HG03565 (cell line): ENCODE measurements around the gene EBI3.
"Not testable (repeated sequence)": the region's sequence is repeated elsewhere in the genome, so short reads cannot be mapped to it uniquely, and the experiment has no call there.

Experiments
- ATAC-seq: cut with Tn5 transposase; IDR thresholded peaks from one replicate; pipeline ENCODE4 v1.9.1; 2021; ENCODE audit warnings: mild to moderate bottlenecking, moderate library complexity; ENCODE audit not compliant: unreplicated experiment

The EBI3 gene

GRCh38 chr19:4199699-4200293 lies 29.5 kb upstream of the EBI3 start:
- ATAC-seq, result no peak

DNA sequence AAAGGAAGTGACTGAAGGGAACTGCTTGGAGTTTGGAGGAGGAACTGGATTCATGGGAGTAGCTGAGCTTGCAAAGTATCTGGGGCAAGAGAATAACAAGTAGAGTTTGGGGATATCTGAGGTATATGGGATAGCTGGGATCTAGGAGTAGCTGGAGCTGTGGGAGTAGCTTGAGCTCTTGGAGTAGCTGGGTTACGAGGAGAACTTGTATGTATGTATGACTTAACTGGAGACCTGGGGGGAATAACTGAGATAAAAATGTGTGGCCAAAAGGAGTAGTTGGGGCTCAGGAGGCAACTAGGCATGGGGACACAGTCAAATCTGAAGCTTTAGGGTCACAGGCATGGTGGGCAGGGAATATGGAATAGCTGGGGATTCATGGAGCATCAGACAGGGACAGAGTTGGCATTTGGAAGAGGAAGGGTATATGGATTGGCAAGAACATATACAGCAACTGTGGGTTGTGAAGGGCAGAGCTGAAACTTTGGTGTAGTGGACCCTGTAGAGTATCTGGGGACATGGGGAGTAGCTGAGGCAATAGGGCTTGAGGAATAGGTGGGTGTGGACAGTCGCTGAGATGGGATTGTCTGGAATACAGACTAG lies 28.3 kb upstream of the EBI3 start:
- ATAC-seq, result no peak

GRCh38 chr19:4201798-4202197 lies 27.5 kb upstream of the EBI3 start:
- no peak for ATAC-seq

DNA sequence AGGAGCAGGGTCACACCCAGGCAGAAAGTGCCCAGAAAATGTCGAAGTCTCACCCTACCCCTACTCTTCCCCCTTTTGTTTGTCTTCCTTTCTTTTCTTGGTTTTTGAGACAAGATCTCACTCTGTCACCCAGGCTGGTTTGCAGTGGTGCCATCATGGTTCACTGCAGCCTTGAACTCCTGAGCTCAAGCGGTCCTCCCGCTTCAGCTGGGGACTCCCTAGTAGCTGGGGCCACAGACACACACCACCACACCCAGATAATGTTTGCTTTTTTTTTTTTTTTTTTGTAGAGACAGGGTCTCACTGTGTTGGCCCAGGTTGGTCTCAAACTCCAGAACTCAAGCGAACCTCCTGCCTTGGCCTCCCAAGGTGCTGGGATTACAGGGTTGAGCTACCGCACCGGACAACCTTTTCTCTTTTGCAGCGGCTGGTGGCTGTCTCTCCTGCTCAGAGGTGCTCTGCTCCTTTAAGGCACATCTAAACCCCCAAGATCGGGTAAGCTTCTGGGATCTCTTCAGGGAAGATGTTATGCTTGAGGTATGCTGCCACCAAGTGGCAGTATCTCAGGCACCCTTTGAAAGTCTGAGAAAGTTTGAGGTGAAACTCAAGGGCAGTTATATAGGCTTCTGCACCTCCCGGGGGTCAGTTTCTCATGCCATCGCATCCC lies 22.4 kb upstream of the EBI3 start:
- no peak for ATAC-seq

DNA sequence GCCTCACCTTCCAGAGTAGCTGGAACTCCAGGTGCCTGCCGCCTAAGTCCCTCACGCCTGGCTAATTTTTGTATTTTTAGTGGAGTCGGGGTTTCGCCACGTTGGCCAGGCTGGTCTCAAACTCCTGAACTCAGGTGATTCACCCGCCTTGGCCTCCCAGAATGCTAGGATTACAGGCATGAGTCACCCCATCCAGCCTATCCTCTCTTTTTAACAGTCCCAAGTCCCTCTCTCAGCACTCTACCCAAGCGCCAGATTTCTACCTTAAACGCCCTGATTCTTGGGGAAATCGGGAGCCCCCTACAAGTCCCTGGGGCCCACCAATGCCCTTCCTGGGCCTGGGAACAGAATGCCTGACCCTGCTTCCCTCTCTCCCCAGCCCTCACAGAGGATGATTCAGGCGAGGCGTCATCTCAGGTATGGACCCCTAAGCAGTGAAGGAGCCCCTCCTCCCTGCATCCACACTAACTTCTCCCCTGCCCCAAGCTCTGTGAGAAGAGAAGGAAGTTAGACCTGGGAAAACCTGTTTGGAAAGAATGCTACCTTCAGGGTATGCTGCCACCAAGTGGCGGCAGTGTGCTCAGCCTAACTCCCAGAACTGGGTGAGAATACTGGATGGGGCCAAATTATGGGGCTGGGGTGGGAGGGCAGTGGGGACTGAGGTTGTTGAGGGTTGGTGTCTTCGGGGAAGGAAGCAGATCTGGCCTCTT lies 20.8 kb upstream of the EBI3 start:
- ATAC-seq, result no peak

DNA sequence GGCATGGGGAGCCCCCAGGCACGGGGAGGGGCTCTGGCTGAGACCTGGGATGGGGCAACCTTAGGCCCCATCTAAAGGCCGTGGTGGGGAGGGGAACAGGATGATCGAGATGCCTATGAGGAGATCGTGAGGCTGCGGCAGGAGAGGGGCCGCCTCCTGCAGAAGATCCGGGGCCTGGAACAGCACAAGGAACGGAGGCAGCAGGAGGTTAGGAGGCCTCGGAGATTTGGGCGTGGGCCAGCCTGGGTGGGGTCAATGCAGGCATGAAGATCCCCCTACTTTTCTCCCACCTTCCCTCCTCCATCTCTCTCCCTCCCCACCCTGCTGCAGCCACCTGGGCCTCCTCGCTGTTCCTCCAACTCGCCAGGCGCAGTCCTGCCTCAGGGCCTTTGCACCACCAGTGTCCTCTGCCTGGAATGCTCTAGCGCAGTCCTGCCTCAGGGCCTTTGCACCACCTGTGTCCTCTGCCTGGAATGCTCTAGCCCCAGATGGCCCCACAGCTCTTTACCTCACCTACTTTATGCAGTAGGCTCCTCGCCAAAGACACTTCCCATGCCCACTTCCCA lies 19.1 kb upstream of the EBI3 start:
- ATAC-seq, result no peak

DNA sequence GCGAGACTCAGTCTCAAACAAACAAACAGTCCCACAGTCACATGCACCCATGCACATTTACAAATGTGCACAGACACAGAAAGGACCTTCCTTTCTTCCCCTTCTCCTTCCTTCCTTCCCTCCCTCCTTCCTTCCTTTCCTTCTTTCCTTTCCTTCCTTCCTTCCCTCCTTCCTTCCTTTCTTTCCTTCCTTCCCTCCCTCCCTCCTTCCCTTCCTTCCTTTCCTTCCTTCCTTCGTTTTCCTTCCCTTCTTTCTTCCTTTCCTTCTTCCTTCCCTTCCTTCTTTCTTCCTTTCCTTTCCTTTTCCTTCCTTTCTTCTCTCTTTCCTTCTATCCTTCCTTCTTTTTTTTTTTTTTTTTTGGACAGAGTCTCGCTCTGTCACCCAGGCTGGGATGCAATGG lies 16.2 kb upstream of the EBI3 start:
- ATAC-seq, result no peak

GRCh38 chr19:4215807-4216206 lies 13.5 kb upstream of the EBI3 start:
- no peak for ATAC-seq

DNA sequence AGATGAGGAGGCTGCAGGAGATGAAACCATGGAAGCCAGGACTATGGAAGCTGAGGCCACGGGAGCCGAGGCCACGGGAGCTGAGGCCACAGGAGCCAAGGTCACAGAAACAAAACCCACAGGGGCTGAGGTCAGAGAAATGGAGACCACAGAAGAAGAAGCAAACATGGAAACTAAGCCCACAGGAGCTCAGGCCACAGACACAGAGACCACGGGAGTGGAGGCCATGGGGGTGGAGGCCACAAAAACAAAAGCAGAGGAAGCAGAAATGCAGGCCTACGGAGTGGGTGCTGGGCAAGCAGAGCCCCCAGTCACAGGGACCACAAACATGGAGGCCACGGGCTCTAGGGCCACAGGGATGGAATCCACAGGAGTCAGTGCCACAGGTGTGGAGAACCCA lies 12.5 kb upstream of the EBI3 start:
- ATAC-seq, result no peak

DNA sequence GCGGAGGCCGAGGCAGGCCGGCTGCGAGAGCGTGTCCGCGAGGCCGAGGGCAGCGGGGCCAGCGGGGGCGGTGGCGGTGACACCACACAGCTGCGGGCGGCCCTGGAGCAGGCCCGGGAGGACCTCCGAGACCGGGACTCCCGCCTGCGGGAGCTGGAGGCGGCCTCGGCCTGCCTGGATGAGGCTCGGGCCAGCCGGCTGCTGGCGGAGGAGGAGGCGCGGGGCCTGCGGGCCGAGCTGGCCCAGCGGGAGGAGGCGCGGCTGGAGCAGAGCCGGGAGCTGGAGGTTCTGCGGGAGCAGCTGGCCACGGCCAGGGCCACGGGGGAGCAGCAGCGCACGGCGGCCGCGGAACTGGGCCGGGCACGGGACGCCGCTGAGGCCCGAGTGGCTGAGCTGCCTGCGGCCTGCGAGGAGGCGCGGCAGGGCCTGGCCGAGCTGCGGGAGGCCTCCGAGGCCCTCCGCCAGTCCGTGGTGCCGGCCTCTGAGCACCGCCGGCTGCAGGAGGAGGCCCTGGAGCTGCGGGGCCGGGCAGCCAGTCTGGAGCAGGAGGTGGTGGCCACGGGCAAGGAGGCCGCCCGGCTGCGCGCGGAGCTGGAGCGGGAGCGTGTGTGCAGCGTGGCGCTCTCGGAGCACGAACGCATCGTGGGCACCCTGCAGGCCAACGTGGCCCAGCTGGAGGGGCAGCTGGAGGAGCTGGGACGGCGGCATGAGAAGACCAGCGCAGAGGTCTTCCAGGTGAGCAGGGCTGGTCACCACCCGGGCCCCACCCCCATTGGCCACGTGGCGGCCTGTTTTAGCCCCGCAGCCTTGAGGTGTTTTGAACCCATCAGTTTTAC lies 11.7 kb upstream of the EBI3 start:
- ATAC-seq, result no peak

DNA sequence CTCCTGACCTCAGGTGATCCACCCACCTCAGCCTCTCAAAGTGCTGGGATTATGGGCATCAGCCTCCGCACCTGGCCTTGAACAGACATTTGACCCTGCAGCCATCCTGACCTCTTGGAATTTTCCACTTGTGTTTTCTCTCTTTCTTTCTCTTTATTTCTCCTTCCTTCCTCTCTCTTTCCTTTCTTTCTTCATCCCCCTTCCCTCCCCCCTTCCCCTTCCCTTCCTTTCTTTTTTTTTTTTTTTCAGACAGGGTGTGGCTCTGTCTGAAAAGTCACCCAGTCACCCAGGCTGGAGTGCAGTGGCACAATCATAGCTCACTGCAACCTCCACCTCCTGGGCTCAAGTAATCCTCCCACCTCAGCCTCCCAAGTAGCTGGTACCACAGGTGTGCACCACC lies 10.8 kb upstream of the EBI3 start:
- not testable (repeated sequence) for ATAC-seq

- ATAC-seq, result no peak
Measured at GRCh38 chr19:4220188-4220587, 9.1 kb upstream of the EBI3 start.

DNA sequence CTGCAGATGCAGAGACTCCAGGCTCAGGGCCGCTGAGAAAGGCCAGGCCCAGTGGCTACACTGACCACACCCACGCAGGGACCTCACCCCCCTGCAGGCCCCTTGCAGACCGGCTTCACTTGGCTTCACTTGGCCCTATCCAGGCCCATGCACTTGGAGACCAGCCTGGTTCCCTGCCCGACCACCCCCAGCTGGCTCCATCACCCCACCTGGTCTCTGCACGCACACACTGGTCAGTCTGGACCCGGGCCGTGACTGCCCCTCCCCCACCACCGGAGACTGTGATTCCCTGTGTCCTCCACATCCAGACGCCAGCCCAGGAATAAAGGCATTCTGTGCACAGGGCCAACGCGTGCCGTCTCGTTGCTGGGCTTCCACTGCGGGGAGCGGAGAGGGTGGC lies 4.9 kb upstream of the EBI3 start:
- ATAC-seq, result no peak

DNA sequence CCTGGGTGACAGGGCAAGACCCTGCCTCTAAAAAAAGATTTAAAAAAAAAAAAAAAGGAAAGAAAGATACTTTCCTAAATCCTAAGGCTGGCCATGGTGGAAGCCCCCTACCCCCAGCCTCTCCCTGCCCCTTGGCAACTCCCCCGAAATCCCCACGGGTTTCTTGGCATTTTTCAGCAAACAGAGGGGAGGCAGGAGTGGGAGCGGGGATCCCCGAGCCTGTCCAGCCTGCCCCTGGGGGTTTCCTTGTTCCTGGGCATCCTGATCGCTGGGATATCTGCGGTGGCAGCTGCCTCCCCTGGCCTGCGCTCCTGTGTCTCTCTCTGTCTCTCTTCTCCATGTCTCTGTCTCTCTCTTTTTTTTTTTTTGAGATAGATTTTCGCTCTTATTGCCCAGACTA lies 3.4 kb upstream of the EBI3 start:
- ATAC-seq, result no peak

- no peak for ATAC-seq
Measured at GRCh38 chr19:4227771-4228170, 1.6 kb upstream of the EBI3 start.

GRCh38 chr19:4228765-4229178 lies 551 bp upstream of the EBI3 start:
- ATAC-seq, result no peak

- ATAC-seq, result not testable (repeated sequence)
Measured at GRCh38 chr19:4230237-4230636, 914 bp downstream of the EBI3 start.

DNA sequence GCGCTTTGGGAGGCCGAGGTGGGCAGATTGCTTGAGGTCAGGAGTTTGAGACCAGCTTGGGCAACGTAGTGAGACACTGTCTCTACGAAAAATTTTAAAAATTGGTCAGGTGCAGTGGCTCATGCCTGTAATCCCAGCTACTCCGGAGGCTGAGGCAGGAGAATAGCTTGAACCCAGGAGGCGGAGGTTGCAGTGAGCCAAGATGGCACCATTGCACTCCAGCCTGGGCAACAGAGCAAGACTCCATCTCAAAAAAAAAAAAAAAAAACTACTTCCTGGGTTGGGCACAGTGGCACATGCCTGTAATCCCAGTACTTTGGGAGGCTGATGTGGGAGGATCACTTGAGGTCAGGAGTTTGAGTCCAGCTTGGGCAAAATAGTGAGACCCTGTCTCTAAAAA lies 2.2 kb downstream of the EBI3 start:
- ATAC-seq, result not testable (repeated sequence)

GRCh38 chr19:4232139-4232538 lies 2.8 kb downstream of the EBI3 start:
- ATAC-seq, result not testable (repeated sequence)

DNA sequence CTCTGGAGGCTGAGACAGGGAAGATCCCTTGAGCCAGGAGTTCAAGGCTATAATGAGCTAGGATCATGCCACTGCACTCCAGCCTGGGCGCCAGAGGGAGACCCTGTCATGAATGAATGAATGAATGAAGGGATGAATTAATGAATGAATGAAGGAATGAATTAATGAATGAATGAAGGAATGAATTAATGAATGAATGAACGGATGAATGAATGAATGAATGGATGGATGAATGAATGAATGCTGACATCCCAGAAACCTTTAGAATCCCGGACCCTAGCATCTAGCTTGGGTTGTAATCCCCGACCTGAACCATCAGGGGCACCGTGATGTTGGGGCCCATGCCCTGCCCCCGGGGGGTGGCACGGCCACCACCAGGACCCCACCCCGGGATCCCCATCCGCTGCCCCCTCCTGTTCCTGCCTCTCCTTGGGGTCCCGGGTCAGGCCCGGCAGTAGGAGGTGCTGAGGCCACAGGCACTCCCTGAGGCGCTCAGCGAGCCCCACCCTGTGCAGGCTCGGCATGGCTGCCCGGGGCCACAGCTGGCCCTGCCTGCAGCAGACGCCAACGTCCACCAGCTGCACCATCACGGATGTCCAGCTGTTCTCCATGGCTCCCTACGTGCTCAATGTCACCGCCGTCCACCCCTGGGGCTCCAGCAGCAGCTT lies 3.4 kb downstream of the EBI3 start:
- no peak for ATAC-seq
